Measurements from ENCODE around the gene VAMP4.

- TF ChIP-seq POLR2A (IDR thresholded peaks at IDR 0.05) (no peak), CTCF (IDR thresholded peaks at IDR 0.05) (no peak), POLR2AphosphoS5 (IDR thresholded peaks at IDR 0.05) (no peak)
These were observed 12.5 kb upstream of the VAMP4 start for GRCh38 chr1:171754353-171754705.

Measured in transverse colon (tissue), 4 donors.